Stimulated activated naive CD8-positive, alpha-beta T cell treated with anti-CD3 and anti-CD28 coated beads, Interleukin-15, Interleukin-2, amounts not matched to agents 100 U/mL and 50 U/mL, for 24 hours (primary cell): ENCODE data around the gene ANP32E.
"Not testable (repeated sequence)": the region's sequence is repeated elsewhere in the genome, so short reads cannot be mapped to it uniquely, and the experiment has no call there.

Source experiments
- ATAC-seq: fragments of 150-1000 bp; cut with Tn5 transposase; one replicate; pipeline ENCODE4 v1.10.0; 2021
- DNase-seq: peaks from one replicate; pipeline ENCODE4 v3.0.0; 2021

Gene ANP32E

GRCh38 chr1:150256554-150257341 lies 20.8 kb upstream of the ANP32E start:
- ATAC-seq (no peak), DNase-seq (no peak)

DNA sequence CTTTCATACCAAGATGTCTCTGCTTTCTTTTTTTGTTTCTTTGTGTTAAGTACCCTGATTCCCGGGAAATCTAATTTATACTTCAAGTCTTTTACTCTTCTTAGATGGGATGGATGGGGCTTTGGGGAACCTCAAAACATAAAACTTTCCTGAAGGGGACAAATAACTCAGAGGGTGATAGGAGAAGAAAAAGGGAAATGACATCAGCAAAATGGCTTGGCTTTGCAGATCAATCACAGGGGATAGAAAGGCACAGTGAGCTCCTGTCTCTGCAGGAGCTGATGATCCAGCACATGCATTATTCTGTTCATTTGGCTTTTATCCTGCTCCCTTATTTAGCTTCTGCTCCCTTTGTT lies 20.3 kb upstream of the ANP32E start:
- no peak for DNase-seq
- no peak for ATAC-seq

GRCh38 chr1:150249936-150250335 lies 14.0 kb upstream of the ANP32E start:
- no peak for DNase-seq
- no peak for ATAC-seq

GRCh38 chr1:150243003-150243402 lies 7.1 kb upstream of the ANP32E start:
- DNase-seq, result no peak
- no peak for ATAC-seq

DNA sequence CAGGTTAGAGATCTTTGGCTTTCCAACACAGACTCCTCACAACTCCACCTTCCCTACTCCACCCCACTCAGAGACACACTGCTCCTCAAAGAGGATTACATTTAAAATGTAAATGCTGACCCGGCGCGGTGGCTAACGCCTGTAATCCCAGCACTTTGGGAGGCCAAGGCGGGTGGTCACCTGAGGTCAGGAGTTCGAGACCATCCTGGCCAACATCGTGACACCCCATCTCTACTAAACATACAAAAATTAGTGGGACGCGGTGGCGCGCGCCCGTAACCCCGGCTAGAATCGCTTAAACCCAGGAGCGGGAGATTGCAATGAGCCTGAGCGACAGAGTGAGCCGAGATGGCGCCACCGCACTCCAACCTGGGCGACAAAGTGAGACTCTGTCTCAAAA lies 1.8 kb upstream of the ANP32E start:
- no peak for ATAC-seq
- DNase-seq, result no peak

DNA sequence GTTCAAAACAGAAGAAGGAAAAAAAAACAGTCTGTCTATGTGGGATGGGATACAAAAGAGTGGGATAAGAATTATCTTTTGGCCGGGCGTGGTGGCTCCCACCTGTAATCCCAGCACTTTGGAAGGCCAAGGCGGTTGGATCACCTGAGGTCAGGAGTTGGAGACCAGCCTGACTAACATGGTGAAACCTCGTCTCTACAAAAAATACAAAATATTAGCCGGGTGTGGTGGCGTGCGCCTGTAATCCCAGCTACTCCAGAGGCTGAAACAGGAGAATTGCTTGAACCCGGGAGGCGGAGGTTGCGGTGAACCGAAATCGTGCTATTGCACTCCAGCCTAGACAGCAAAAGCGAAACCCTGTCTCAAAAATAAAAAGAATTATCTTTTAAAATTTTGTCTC lies 1.3 kb upstream of the ANP32E start:
- not testable (repeated sequence) for DNase-seq, ATAC-seq

- ATAC-seq, result no peak
- no peak for DNase-seq
Measured at GRCh38 chr1:150236614-150237100, 745 bp upstream of the ANP32E start.

DNA sequence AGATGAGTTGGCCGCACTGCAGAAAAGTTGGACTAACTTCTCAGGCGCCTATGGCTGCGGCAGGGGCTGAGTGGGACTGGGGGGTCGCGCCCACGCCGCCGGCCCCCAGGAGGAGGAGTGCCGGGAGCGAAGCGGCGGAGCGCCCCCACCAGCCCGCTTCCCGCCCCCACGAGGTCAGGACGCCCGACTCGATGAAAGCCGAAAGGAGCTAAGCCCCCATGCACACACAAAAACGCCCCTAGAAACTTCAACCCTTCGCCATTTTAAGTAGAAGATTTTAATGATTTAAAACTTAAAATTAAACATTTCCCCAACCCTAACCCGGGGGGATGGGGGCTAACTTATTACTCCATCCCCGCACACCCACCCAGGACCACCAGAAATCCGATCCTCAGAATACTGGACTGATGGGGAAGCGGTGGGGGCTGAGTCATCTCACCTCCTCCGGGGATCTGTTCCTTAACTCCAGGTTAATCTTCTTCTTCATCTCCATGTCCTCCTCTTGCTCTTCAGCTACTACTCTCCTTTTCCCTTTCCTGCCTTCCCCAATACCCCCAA lies 539 bp downstream of the ANP32E start:
- ATAC-seq, result no peak
- peak; percentile 49 for DNase-seq

DNA sequence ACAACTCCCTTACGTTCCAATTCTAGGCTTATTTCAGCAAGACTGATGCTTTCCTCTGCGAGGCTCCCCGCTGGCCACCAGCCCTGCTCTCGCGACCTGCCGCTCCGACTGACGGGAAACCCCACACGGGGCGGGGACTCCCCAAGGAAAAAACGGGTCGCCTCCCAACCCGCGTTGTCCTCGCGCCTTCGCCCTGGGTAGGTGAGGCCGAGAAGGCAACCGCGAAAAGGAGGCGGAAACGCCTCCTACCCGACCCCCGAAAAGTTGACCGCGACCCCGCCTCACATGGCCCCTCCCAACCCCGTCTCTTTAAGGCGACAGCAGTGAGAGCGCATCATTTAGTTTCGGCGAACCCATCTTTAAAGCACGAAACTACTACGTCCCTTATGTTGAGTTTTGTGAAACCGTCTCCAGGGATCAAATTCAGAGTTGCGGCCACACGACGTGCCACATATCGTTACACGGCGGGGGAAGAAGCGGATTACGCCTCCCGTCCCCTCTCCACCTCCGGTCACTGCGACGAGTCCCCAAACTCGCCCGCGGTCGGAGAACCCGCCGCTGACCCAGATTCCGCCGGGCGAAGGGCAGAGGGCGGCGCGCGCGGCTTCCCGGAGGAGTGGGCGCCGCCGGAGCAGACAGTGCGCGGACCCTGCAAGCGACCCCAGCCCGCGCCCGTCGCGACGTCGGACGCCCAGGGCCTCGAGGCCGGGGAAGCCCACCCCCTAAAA lies 1.2 kb downstream of the ANP32E start:
- ATAC-seq, result peak; percentile 76
- peak; percentile 93 for DNase-seq

DNA sequence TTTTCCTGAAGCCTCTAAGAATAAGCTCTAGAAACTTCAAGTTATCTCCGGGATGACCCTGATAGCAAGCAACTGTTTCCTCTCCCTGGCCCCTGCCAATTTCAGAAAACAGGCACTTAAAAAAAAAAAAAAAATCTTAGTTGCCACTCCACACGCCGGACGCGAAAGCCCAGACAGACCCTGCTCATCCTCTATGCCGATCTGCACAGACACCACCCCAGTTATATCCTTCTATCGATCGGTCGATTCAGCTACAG lies 1.7 kb downstream of the ANP32E start:
- DNase-seq (no peak), ATAC-seq (no peak)

GRCh38 chr1:150233359-150234308 lies 2.3 kb downstream of the ANP32E start:
- ATAC-seq (no peak), DNase-seq (no peak)

- not testable (repeated sequence) for DNase-seq, ATAC-seq
Measured at GRCh38 chr1:150232921-150233320, 3.0 kb downstream of the ANP32E start.

GRCh38 chr1:150228246-150228645 lies 7.7 kb downstream of the ANP32E start:
- DNase-seq, ATAC-seq: not testable (repeated sequence)

DNA sequence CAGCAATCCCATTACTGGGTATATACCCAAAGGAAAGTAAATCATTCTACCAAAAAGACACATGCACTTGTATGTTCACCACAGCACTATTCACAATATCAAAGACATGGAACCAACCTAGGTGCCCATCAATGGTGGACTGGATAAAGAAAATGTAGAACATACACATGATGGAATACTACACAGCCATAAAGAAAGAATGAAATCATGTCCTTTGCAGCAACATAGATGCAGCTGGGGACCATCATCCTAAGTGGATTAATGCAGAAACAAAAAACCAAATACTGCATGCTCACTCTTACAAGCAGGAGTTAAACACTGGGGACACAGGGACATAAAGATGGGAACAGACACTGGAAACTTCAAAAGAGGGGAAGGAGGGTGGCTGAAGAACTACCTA lies 8.7 kb downstream of the ANP32E start:
- DNase-seq (no peak), ATAC-seq (no peak)

- ATAC-seq, result no peak
- no peak for DNase-seq
Measured at GRCh38 chr1:150226486-150226885, 9.4 kb downstream of the ANP32E start.

GRCh38 chr1:150225546-150225945 lies 10.4 kb downstream of the ANP32E start:
- ATAC-seq, result no peak
- no peak for DNase-seq

GRCh38 chr1:150224983-150225382 lies 10.9 kb downstream of the ANP32E start:
- ATAC-seq (no peak), DNase-seq (no peak)

GRCh38 chr1:150221552-150221951 lies 14.4 kb downstream of the ANP32E start:
- no peak for DNase-seq
- no peak for ATAC-seq

DNA sequence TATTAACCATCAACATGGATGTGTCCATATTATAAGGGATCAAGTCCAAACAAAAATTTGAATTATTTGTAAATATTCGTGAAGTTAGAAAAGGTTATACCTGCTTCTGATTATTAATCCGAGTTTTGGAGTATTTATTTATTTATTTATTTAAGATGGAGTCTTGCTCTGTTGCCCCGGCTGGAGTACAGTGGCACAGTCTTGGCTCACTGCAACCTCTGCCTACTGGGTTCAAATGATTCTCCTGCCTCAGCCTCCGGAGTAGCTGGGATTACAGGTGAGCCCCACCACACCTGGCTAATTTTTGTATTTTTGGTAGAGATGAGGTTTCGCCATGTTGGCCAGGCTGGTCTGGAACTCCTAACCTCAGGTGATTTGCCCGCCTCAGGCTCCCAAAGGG lies 20.1 kb downstream of the ANP32E start:
- ATAC-seq, DNase-seq: not testable (repeated sequence)

- not testable (repeated sequence) for ATAC-seq, DNase-seq
Measured at GRCh38 chr1:150214099-150214756, 21.7 kb downstream of the ANP32E start.
